ENCODE measurements around the gene PCDH7.

PCDH7 gene, protein sequence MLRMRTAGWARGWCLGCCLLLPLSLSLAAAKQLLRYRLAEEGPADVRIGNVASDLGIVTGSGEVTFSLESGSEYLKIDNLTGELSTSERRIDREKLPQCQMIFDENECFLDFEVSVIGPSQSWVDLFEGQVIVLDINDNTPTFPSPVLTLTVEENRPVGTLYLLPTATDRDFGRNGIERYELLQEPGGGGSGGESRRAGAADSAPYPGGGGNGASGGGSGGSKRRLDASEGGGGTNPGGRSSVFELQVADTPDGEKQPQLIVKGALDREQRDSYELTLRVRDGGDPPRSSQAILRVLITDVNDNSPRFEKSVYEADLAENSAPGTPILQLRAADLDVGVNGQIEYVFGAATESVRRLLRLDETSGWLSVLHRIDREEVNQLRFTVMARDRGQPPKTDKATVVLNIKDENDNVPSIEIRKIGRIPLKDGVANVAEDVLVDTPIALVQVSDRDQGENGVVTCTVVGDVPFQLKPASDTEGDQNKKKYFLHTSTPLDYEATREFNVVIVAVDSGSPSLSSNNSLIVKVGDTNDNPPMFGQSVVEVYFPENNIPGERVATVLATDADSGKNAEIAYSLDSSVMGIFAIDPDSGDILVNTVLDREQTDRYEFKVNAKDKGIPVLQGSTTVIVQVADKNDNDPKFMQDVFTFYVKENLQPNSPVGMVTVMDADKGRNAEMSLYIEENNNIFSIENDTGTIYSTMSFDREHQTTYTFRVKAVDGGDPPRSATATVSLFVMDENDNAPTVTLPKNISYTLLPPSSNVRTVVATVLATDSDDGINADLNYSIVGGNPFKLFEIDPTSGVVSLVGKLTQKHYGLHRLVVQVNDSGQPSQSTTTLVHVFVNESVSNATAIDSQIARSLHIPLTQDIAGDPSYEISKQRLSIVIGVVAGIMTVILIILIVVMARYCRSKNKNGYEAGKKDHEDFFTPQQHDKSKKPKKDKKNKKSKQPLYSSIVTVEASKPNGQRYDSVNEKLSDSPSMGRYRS (N-terminal part only)

GRCh38 chr4:30720021-30720660 is at the start of gene PCDH7:
TSS of gene PCDH7 (plus strand) at chr4:30720369. CDS start at chr4:30721423, 1,054 bp downstream.
- no peak for DNase-seq

- DNase-seq: no peak
These were observed 48.2 kb upstream of the PCDH7 start for GRCh38 chr4:30671926-30672448.

DNA sequence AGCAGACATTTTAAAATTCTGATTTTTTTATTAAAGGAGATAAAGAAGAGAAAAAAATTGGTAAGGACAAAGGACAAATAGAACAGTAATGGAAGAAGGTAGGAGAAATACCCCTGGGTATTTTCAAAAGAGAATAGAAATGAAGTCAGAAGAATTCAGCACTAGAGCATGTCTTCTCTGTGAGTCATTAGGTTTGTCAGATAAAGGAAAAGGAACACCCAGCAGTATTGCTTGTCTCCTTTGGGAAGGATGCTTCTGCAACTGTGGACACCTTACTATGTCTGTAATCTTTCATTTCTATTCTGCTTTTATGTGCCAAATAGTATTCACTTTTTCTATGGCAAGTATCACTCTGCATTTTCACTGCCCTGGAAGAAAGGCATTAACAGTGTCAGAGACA is 24.0 kb upstream of the PCDH7 start:
- no peak for DNase-seq

GRCh38 chr4:30714408-30715031 is 5.6 kb upstream of the PCDH7 start:
- DNase-seq: no peak

DNA sequence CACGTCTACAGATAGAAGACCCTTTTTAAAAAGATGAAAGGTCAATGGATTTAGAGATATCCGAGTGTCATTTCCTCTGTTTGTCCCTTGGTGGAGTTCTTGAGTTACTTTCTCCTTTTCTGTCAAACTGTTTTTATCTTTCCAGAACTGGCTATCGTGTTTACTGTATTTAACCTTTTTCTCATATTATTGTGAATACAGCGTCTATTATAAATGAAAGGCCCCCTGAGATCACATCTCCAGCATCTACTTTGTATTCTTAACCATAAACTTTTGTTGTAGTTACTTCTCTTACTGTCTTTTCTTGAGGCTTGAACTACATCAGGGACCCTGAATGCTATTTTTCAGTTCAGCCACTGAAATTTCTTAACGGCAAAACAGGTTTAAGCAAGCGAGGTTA is 4.0 kb upstream of the PCDH7 start:
- no peak for DNase-seq

DNA sequence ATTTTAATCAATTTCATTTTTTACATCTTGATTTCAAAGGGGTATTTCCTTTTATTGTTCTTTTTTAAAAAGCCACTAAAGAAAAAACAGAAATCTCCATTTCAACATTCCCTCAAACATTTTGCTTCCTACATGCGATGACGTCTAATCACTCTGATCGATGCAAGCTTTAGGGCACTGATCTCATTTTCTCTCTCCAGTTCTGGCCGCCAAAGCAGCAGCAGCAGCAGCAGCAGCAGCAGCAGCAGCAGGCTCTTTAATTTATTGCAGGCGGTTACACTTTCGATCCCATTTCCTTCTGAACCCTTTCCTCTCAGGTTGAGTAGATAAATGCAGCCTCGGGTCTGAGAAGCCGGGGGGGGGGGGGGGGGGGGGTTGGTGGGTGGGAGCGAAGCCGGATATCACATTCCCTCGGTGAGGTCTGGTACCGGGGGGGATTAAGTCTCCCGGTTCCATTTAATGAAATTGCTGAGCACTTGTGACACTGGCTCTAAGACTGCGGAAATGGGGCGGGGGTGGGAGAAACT is 3.4 kb upstream of the PCDH7 start:
- no peak for DNase-seq

GRCh38 chr4:30717208-30718020 is 2.8 kb upstream of the PCDH7 start:
- no peak for DNase-seq

DNA sequence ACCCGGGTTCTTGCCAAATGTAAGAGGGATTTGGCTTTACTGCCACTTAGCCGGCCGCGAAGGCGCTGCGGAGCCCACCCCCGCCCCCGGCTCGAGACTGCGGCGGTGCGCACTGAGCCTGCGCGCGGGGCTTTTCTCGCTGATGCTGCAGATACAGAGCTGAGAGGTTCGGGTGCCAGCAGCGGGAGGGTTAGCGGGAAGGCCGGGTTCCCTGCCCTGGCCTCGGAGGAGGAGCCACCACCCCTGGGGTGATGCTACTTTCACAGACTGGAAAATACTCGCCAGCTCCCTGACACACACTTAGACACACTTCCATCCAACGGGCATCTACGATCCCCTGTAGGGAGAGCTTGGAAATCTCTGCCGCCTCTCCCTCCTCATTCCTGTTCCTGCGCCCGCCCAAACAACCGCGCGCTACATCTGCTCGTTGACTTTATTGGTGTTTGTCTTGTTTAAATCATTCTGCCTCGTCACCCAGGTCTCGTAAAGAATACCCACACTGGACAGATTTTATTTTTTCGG is 2.1 kb upstream of the PCDH7 start:
- no peak for DNase-seq

GRCh38 chr4:30718641-30719453 is 1.3 kb upstream of the PCDH7 start:
- DNase-seq: no peak

GRCh38 chr4:30719454-30720020 is 632 bp upstream of the PCDH7 start:
- no peak for DNase-seq

GRCh38 chr4:30720661-30721184 is 554 bp downstream of the PCDH7 start:
- DNase-seq: no peak

- no peak for DNase-seq
These were observed 1.3 kb downstream of the PCDH7 start for GRCh38 chr4:30721185-30722091.

DNA sequence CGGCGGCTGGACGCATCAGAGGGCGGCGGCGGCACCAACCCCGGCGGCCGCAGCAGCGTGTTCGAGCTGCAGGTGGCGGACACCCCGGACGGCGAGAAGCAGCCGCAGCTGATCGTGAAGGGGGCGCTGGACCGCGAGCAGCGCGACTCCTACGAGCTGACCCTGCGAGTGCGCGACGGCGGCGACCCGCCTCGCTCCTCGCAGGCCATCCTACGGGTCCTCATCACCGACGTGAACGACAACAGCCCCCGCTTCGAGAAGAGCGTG is 1.9 kb downstream of the PCDH7 start:
- DNase-seq: no peak

DNA sequence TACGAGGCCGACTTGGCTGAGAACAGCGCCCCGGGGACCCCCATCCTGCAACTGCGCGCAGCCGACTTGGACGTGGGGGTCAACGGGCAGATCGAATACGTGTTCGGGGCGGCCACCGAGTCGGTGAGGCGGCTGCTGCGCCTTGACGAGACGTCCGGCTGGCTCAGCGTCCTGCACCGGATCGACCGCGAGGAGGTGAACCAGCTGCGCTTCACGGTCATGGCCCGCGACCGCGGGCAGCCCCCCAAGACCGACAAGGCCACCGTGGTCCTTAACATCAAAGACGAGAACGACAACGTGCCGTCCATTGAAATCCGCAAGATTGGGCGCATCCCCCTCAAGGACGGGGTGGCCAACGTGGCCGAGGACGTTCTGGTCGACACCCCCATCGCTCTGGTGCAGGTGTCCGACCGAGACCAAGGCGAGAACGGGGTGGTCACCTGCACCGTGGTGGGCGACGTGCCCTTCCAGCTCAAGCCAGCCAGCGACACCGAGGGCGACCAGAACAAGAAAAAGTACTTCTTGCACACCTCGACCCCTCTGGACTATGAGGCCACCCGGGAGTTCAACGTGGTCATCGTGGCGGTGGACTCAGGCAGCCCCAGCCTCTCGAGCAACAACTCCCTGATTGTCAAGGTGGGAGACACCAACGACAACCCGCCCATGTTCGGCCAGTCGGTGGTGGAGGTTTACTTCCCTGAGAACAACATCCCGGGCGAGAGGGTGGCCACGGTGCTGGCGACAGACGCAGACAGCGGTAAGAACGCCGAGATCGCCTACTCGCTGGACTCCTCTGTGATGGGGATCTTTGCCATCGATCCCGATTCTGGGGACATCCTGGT is 2.4 kb downstream of the PCDH7 start:
- DNase-seq: no peak

- no peak for DNase-seq
These were observed 3.2 kb downstream of the PCDH7 start for GRCh38 chr4:30723201-30723955.

DNA sequence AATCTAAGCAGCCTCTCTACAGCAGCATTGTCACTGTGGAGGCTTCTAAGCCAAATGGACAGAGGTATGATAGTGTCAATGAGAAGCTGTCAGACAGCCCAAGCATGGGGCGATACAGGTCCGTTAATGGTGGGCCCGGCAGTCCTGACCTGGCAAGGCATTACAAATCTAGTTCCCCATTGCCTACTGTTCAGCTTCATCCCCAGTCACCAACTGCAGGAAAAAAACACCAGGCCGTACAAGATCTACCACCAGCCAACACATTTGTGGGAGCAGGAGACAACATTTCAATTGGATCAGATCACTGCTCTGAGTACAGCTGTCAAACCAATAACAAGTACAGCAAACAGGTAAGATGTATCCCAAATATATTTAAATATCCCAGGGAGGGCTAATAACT is 4.1 kb downstream of the PCDH7 start:
- no peak for DNase-seq

- DNase-seq: no peak
These were observed 5.4 kb downstream of the PCDH7 start for GRCh38 chr4:30725562-30725961.

Data from activated CD4-positive, alpha-beta T cell treated with anti-CD3 and anti-CD28 coated beads, Interleukin-2, amount 50 U/mL, for 4 hours (primary cell).